Ovary (tissue), 3 donors: ENCODE data around the gene DAAM1.

Experiments
- EP300 ChIP-seq: sonication (generic); formaldehyde crosslinking; IDR thresholded peaks from one replicate; pipeline ENCODE4 v1.6.1; 2017; ENCODE audit warnings: antibody characterized with exemption
- POLR2A ChIP-seq: fragments of 450-650 bp; IDR thresholded peaks from one replicate; pipeline ENCODE4 v1.6.1; 2017; ENCODE audit warnings: antibody characterized with exemption, mild to moderate bottlenecking, moderate library complexity
- TF ChIP-seq, protein P1 (sequence below), 3 donors: fragments of 450-650 bp in 2 of 3; fragments of 200-600 bp in 1 of 3; IDR thresholded peaks; one replicate each; pipeline versions ENCODE4 v1.5.1 to v1.8.0; 2016 to 2022; ENCODE audit warnings: antibody characterized with exemption in 3 of 3, mild to moderate bottlenecking in 1 of 3
- donor health status: DM: no; HTN: no; CAD: no.

DNA sequence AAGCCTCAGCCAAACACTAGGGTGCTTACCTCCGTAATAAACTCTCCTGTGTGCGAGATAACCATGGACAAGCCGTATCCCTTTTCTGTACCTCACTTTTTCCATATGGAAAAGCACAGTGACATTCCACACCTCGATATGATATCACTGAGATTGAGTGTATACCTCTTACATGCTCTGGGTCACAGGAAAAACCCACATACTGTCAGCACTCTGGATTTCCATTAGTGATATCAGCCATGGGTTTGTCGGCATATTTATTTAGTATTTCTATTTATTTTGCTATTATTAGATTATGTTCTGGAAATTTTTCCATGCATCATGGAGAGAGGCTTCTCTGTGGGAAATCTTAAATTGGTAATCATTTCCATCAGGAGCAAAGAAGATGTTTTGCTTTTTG, 28.0 kb upstream of the DAAM1 start:
- TF ChIP-seq, protein P1, sequence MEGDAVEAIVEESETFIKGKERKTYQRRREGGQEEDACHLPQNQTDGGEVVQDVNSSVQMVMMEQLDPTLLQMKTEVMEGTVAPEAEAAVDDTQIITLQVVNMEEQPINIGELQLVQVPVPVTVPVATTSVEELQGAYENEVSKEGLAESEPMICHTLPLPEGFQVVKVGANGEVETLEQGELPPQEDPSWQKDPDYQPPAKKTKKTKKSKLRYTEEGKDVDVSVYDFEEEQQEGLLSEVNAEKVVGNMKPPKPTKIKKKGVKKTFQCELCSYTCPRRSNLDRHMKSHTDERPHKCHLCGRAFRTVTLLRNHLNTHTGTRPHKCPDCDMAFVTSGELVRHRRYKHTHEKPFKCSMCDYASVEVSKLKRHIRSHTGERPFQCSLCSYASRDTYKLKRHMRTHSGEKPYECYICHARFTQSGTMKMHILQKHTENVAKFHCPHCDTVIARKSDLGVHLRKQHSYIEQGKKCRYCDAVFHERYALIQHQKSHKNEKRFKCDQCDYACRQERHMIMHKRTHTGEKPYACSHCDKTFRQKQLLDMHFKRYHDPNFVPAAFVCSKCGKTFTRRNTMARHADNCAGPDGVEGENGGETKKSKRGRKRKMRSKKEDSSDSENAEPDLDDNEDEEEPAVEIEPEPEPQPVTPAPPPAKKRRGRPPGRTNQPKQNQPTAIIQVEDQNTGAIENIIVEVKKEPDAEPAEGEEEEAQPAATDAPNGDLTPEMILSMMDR (IDR thresholded peaks at IDR 0.05), result no peak
- no peak for TF ChIP-seq EP300
- TF ChIP-seq POLR2A, result no peak
